Measurements from ENCODE around the gene KLHL29.

DNA sequence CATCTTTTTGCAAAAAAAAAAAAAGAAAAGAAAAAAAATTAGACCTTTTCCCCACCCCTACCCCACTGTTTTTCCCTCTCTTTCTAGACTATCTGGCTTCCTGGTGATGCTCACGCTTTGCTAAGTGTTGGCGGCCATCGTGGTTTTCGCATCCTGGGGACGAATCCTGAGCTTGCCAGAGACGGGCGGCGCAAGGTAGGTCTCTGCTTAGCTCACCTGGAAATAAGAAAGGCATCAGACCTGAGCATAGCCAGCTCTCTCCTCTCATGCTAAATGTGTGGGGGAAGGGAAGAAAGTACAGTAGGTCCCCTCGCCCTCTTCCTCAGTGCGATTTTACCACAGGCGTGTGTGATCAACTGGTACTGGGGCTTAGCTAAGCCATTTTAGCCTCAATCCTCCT lies 90.5 kb downstream of the KLHL29 start:
- TF ChIP-seq CTCF (IDR thresholded peaks at IDR 0.05; ENCODE audit: low read depth, low read length, poor library complexity, severe bottlenecking) (no peak), EZH2phosphoT487 (IDR thresholded peaks at IDR 0.05; ENCODE audit: borderline replicate concordance, low read length) (no peak)
